Measurements from ENCODE around the gene RARRES2.
"Not testable (repeated sequence)": the region's sequence is repeated elsewhere in the genome, so short reads cannot be mapped to it uniquely, and the experiment has no call there.

Gene RARRES2

GRCh38 chr7:150322114-150322832, 19.2 kb downstream of the RARRES2 start:
- peak; percentile 58 to 77 (median 64) for DNase-seq (ENCODE audit: low read depth in 2 of 3, low spot score in 1 of 3)

GRCh38 chr7:150321788-150322113, 19.7 kb downstream of the RARRES2 start:
- DNase-seq (ENCODE audit: low read depth in 2 of 3, low spot score in 1 of 3), result no peak

GRCh38 chr7:150317748-150318444, 23.5 kb downstream of the RARRES2 start:
- no peak for DNase-seq (ENCODE audit: low read depth in 2 of 3, low spot score in 1 of 3)

GRCh38 chr7:150316987-150317386, 24.4 kb downstream of the RARRES2 start:
- DNase-seq (ENCODE audit: low read depth in 2 of 3, low spot score in 1 of 3), result not testable (repeated sequence)

DNA sequence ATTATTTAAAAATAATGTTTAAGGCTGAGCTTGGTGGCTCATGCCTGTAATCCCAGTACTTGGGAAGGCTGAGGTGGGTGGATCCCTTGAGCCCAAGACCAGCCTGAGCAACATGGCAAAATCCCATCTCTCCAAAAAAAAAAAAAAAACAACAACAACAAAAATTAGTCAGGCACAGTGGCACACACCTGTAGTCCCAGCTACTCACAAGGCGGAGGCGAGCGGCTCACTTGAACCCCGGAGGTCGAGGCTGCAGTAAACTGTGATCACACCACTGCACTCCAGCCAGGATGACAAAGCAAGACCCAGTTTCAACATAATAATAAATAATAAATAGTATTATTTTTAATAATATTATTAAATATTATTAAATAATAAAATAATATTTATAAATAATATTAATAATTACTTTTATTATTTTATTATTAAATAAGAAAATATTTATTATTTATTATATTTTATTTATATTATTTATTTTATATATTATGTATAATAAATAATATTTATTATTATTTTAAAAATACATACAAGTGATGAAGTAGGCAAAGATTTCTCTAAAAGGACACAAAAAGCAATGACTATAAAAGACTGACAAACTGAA, 26.7 kb downstream of the RARRES2 start:
- no peak for DNase-seq (ENCODE audit: low read depth in 2 of 3, low spot score in 1 of 3)

DNA sequence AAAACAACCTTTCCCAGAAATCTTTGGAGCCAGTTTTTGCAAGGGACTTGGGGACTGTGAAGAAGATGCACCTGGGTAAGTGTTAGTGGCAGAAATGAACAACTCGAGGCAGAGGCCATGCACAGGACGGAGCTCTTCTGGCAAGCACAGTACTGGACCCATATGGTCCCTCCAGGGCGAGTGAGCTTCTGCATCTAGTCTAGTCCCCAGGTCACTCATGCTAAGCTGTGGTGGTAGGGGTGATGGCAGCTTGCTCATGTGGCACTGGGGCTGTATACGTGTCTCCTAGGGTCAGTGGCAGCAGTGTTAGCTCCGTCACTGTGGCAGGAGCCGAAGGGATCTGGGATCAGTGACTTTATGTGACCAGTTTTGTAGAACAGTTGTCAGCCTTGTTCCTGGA, 27.6 kb downstream of the RARRES2 start:
- DNase-seq (ENCODE audit: low read depth in 2 of 3, low spot score in 1 of 3), result no peak

DNA sequence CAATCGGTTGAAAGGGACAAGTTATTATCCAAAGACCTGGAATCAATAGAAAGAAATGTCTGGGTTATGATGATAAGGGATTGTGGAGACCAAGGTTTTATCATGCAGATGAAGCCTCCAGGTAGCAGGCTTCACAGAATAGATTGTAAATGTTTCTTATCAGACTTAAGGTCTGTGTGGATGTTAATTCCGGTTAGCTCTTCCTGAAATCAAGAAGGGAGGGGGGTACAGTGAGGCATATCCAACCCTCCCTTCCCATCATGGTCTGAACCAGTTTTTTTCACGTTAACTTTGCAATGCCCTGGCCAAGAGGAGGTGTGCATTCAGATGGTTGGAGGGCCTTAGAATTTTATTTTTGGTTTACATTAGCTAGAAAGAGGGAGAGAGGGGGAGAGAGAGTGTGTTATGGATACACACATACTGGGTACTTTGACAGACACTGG, 28.0 kb downstream of the RARRES2 start:
- DNase-seq (ENCODE audit: low read depth in 2 of 3, low spot score in 1 of 3), result no peak

GRCh38 chr7:150312649-150313366, 28.6 kb downstream of the RARRES2 start:
- not testable (repeated sequence) for DNase-seq (ENCODE audit: low read depth in 2 of 3, low spot score in 1 of 3)

- DNase-seq (ENCODE audit: low read depth in 2 of 3, low spot score in 1 of 3), result no peak
Measured at GRCh38 chr7:150311711-150312110, 29.7 kb downstream of the RARRES2 start.

DNA sequence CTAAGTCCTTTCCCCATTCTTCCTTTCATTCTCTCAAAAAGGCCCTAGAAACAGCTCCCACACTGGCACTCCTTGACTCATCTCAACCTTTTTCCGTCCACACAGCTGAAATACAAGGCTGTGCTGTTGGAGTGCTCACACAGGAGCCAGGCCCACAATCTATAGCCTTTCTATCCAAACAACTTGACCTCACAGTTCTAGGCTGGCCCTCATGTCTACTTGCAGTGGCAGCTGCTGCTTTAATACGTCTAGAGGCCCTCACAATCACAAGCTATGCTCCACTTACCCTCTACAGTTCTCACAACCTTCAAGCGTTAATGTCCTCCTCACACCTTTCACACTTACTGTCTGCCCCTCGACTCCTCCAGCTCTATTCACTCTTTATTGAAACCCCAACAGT, 30.3 kb downstream of the RARRES2 start:
- no peak for DNase-seq (ENCODE audit: low read depth in 2 of 3, low spot score in 1 of 3)

GRCh38 chr7:150308575-150308974, 32.9 kb downstream of the RARRES2 start:
- no peak for DNase-seq (ENCODE audit: low read depth in 2 of 3, low spot score in 1 of 3)

GRCh38 chr7:150307904-150308303, 33.5 kb downstream of the RARRES2 start:
- no peak for DNase-seq (ENCODE audit: low read depth in 2 of 3, low spot score in 1 of 3)

- no peak for DNase-seq (ENCODE audit: low read depth in 2 of 3, low spot score in 1 of 3)
Measured at GRCh38 chr7:150307129-150307528, 34.3 kb downstream of the RARRES2 start.

DNA sequence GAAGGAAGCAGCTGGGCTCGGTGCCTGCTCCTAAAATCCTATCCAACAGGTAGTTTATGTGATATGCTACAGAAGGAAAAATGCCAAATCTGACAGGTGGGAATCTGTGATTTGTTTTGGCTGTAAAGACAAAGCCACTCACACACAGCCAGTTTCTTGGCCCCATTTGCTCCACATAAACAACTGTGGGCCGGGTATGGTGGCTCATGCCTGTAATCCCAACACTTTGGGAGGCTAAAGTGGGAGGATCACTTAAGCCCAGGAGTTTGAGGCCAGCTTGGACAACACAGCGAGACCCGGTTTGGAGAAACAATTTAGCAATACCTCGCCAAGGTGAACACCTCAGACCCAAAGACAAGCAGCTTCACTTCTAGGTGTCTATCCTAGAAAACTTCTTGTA, 35.1 kb downstream of the RARRES2 start:
- DNase-seq (ENCODE audit: low read depth in 2 of 3, low spot score in 1 of 3), result not testable (repeated sequence)

DNA sequence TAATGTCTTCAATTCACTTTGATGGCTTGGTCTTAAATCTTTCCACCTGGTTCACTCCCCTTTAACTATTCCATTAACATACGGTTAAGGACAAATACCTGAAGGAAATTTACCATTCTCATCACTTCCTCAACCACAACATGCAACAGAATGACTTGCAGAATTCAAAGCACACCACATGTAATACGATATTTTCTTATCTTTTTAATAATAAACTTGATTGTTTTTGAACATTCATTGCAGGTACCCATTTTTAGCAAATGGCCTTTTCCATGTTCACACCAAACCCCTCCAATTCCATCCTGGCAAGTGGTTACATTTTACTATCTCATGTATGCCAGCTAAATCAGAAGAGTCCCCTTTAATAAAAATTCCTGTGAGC, 35.5 kb downstream of the RARRES2 start:
- DNase-seq (ENCODE audit: low read depth in 2 of 3, low spot score in 1 of 3), result not testable (repeated sequence)

DNA sequence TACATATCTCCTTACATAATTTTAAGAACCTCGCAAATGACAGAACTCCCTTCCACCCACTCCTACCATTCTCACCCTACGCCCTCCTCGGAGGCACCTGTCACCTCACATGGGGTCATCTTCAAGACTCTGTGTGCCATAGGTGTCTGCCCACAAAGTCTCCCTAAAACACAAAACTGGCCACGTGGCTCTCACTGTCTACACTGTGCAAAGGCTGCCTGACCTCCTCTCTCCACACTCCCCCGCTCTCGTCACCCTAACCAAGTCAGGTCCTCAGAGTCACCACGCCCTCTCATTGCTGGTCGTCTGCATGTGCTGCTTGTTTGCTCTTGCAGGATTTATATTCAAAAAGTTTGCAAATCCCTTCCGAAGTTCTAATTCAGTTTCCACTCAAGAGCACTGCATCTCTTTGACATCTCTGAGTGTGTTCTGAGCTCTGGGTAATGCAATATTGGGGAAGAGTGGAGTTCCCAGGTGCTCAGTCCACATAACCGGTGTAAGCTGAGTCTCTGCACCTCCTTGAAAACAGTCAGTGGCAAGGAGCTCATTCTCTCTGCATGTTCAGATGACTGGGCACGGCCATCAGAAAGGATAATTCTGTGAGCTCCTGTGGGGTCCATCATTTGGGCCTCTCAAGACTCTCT, 36.0 kb downstream of the RARRES2 start:
- not testable (repeated sequence) for DNase-seq (ENCODE audit: low read depth in 2 of 3, low spot score in 1 of 3)

- not testable (repeated sequence) for DNase-seq (ENCODE audit: low read depth in 2 of 3, low spot score in 1 of 3)
Measured at GRCh38 chr7:150304499-150305258, 36.8 kb downstream of the RARRES2 start.

GRCh38 chr7:150302908-150303310, 38.5 kb downstream of the RARRES2 start:
- DNase-seq (ENCODE audit: low read depth in 2 of 3, low spot score in 1 of 3), result not testable (repeated sequence)

- DNase-seq (ENCODE audit: low read depth in 2 of 3, low spot score in 1 of 3), result not testable (repeated sequence)
Measured at GRCh38 chr7:150297978-150298377, 43.5 kb downstream of the RARRES2 start.

DNA sequence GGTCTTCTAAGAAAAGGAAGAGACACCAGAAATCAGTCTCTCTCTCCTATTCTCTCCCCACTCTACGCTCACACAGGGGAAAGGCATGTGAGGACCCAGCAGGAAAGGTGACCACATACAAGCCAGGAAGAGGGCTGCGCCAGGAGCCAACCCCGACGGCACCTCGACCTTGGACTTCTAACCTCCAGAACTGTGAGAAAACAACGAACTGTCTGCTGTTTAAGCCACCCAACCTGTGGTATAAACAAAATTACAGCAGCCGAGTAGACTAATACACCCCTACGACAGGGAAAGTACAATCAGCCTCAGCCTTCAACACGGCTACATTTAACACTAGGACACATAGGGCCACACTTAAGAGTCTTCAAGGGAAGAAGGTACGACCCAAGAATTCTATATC, 44.6 kb downstream of the RARRES2 start:
- not testable (repeated sequence) for DNase-seq (ENCODE audit: low read depth in 2 of 3, low spot score in 1 of 3)

Measured in stimulated activated CD4-positive, alpha-beta T cell treated with anti-CD3 and anti-CD28 coated beads, Interleukin-12 subunit alpha, Interleukin-12 subunit beta, amount 100 ng/mL, for 48 hours (primary cell).